GM12878 (cell line): ENCODE results near the gene LRRC3. TPM values are rescaled to one million over a fixed set of nuclear protein-coding genes. Genes with fewer than 3 reads are reported as not detected.

Experiments
- ATAC-seq: fragments of 200-7000 bp; cut with Tn5 transposase; 3 replicates; pipeline ENCODE4 v1.9.1; 2020; ENCODE audit warnings: mild to moderate bottlenecking, moderate library complexity
- BruUV-seq: library from RNA; stranded (reverse); fragments of 400-500 nt; replicated peaks from 2 replicates; lab custom pipeline; 2021; lab: Mats Ljungman, UMichigan
- CTCF ChIA-PET: fragments of 300-600 bp; sonication (Branson Sonifier 250); formaldehyde crosslinking; extraction: SDS; loops from one replicate; lab custom pipeline; 2021; ENCODE audit warnings: inconsistent platforms; lab: Yijun Ruan, JAX
- POLR2A ChIA-PET: fragments of 350-600 bp; formaldehyde crosslinking; extraction: SDS; loops from one replicate; lab custom pipeline; 2021; ENCODE audit warnings: inconsistent platforms; lab: Charles Lee
- RAD21 ChIA-PET: fragments of 300-600 bp; sonication (Branson Sonifier 250); formaldehyde crosslinking; loops from one replicate; lab custom pipeline; 2023; ENCODE audit warnings: antibody characterized with exemption; ENCODE audit not compliant: unreplicated experiment; lab: Charles Lee
- SMC1A ChIA-PET: fragments of 300-600 bp; sonication (Branson Sonifier 250); formaldehyde crosslinking; loops from one replicate; lab custom pipeline; 2023; ENCODE audit not compliant: unreplicated experiment, uncharacterized antibody; lab: Charles Lee
- DNase-seq: peaks from one replicate; pipeline ENCODE4 v3.0.0-alpha.2; 2011; ENCODE audit warnings: low read depth, low spot score
- FAIRE-seq: peaks from 3 replicates; lab custom pipeline; 2011; peaks lifted over from hg19 to GRCh38; lab: Jason Lieb, UNC
- H2AFZ ChIP-seq: 2 replicates; pipeline ENCODE4 v1.6.0; 2011; ENCODE audit warnings: low read depth, low read length, control low read depth; ENCODE audit not compliant: control insufficient read depth
- H3K27ac ChIP-seq: 2 replicates; pipeline ENCODE4 v1.5.1; 2011; ENCODE audit warnings: control low read depth; ENCODE audit not compliant: control insufficient read depth, insufficient read depth
- H3K27me3 ChIP-seq, 2 experiments: replicated peaks in 1 of 2; 2 replicates each; pipeline versions ENCODE4 v1.6.0 to v1.6.1; 2011; ENCODE audit warnings: low read length in 1 of 2; ENCODE audit not compliant: control insufficient read depth in 2 of 2, insufficient read depth in 2 of 2
- H3K36me3 ChIP-seq, 2 experiments: 2 replicates each; pipeline ENCODE4 v1.5.1; 2011; ENCODE audit warnings: low read length in 1 of 2; ENCODE audit not compliant: control insufficient read depth in 2 of 2, insufficient read depth in 2 of 2
- H3K4me1 ChIP-seq: 2 replicates; pipeline ENCODE4 v1.6.1; 2011; ENCODE audit warnings: mild to moderate bottlenecking, low read length, moderate library complexity, mixed read lengths; ENCODE audit not compliant: control insufficient read depth, insufficient read depth
- H3K4me2 ChIP-seq: 2 replicates; pipeline ENCODE4 v1.6.0; 2011; ENCODE audit warnings: control low read depth; ENCODE audit not compliant: control insufficient read depth, insufficient read depth
- H3K4me3 ChIP-seq: fragments of 200-600 bp; sonication (generic); 2 replicates; pipeline ENCODE4 v1.5.1; 2016
- H3K79me2 ChIP-seq: 2 replicates; pipeline ENCODE4 v1.6.0; 2011; ENCODE audit warnings: low read length; ENCODE audit not compliant: control insufficient read depth, insufficient read depth
- H3K9ac ChIP-seq: 2 replicates; pipeline ENCODE4 v1.8.0; 2011; ENCODE audit warnings: low read length, control low read depth, mixed read lengths; ENCODE audit not compliant: control insufficient read depth, insufficient read depth
- H3K9me3 ChIP-seq: replicated peaks from 3 replicates; pipeline ENCODE4 v1.5.1; 2011; ENCODE audit warnings: mild to moderate bottlenecking, low read length; ENCODE audit not compliant: control insufficient read depth, insufficient read depth
- H4K20me1 ChIP-seq: 2 replicates; pipeline ENCODE4 v1.6.0; 2011; ENCODE audit not compliant: control insufficient read depth, insufficient read depth
- ATF7 ChIP-seq: fragments of 450-650 bp; IDR thresholded peaks from 2 replicates; pipeline ENCODE4 v1.6.1; 2016; ENCODE audit warnings: low read depth, mild to moderate bottlenecking
- BACH1 ChIP-seq: fragments of 450-650 bp; IDR thresholded peaks from 2 replicates; pipeline ENCODE4 v1.6.1; 2017; ENCODE audit warnings: mild to moderate bottlenecking, borderline replicate concordance
- BHLHE40 ChIP-seq, 2 experiments: fragments of 450-650 bp in 1 of 2; IDR thresholded peaks; 2 replicates each; pipeline ENCODE4 v1.6.1; 2011 to 2017; ENCODE audit warnings: low read depth in 2 of 2, borderline replicate concordance in 1 of 2, improper control_type of control experiment in 1 of 2, low read length in 1 of 2, mild to moderate bottlenecking in 1 of 2
- MAX ChIP-seq: IDR thresholded peaks from 2 replicates; pipeline ENCODE4 v1.6.1; 2012; ENCODE audit warnings: low read depth, low read length, improper control_type of control experiment
- MTA3 ChIP-seq: IDR thresholded peaks from 2 replicates; pipeline ENCODE4 v1.6.1; 2012; ENCODE audit warnings: low read length, inconsistent platforms, borderline replicate concordance
- MYC ChIP-seq: IDR thresholded peaks from 2 replicates; pipeline ENCODE4 v1.6.1; 2011; ENCODE audit warnings: mild to moderate bottlenecking, low read length, moderate library complexity, inconsistent platforms; ENCODE audit not compliant: insufficient read depth, insufficient replicate concordance, insufficient read length, severe bottlenecking
- NKRF ChIP-seq: fragments of 450-650 bp; conservative IDR thresholded peaks from 2 replicates; pipeline ENCODE4 v1.6.1; 2017; ENCODE audit warnings: mild to moderate bottlenecking, moderate library complexity
- NR2F1 ChIP-seq: fragments of 450-650 bp; conservative IDR thresholded peaks from 2 replicates; pipeline ENCODE4 v1.6.1; 2017; ENCODE audit warnings: mild to moderate bottlenecking
- NRF1 ChIP-seq: conservative IDR thresholded peaks from 2 replicates; pipeline ENCODE4 v1.6.1; 2011; ENCODE audit warnings: mild to moderate bottlenecking, low read depth, low read length, improper control_type of control experiment
- PAX8 ChIP-seq: fragments of 450-650 bp; IDR thresholded peaks from 2 replicates; pipeline ENCODE4 v1.6.1; 2017; ENCODE audit warnings: mild to moderate bottlenecking, moderate library complexity
- RAD21 ChIP-seq: IDR thresholded peaks from 2 replicates; pipeline ENCODE4 v1.6.1; 2011; ENCODE audit warnings: mild to moderate bottlenecking, low read depth, low read length, moderate library complexity; ENCODE audit not compliant: insufficient read depth
- RELB ChIP-seq: fragments of 450-650 bp; IDR thresholded peaks from 2 replicates; pipeline ENCODE4 v1.6.1; 2017; ENCODE audit warnings: low read depth, mild to moderate bottlenecking, moderate library complexity
- SMAD1 ChIP-seq: fragments of 450-650 bp; IDR thresholded peaks from 2 replicates; pipeline ENCODE4 v1.6.1; 2018; ENCODE audit warnings: mild to moderate bottlenecking, low read depth; ENCODE audit not compliant: partially characterized antibody
- TARDBP ChIP-seq: IDR thresholded peaks from 2 replicates; pipeline ENCODE4 v1.6.1; 2016; ENCODE audit warnings: borderline replicate concordance
- WGBS: methylation state at CpG from one replicate; pipeline ENCODE4 v1.1.6; 2016; ENCODE audit warnings: low lambda C conversion rate; ENCODE audit not compliant: insufficient replicate concordance, insufficient coverage; ENCODE audit errors: missing lambda C conversion rate; 5-methylcytosine and 5-hydroxymethylcytosine counted together
- in situ Hi-C: fragments of 300-500 bp; cut with MboI; formaldehyde crosslinking; loops from 9 replicates; pipeline ENCODE4 v1.14.3; 2018; ENCODE audit warnings: mixed read lengths
- intact Hi-C: fragments of 100-400 bp; cut with micrococcal nuclease; formaldehyde crosslinking; loops from one replicate; pipeline ENCODE4 v1.14.2; 2022; ENCODE audit not compliant: unreplicated experiment
- polyA plus RNA-seq, 11 experiments: library from polyadenylated mRNA; depleted of rRNA in 4 of 11; unstranded in 6 of 11; stranded (reverse) in 5 of 11; fragments of >200 nt; fragmentation: Nextera tagmentation in 4 of 11; fragmentation: Illumina TruSeq in 1 of 11; extraction: Ambion mirVana in 4 of 11; extraction: Trizol in 1 of 11; gene quantifications; 1 replicate in 1 of 11; 2 replicates in 10 of 11; pipeline versions ENCODE4 v1.2.1 to v1.2.3, GENCODE V29; 2011 to 2016; ENCODE audit warnings: inconsistent platforms in 2 of 11, missing spikeins in 2 of 11, low read depth in 1 of 11
- total RNA-seq, 4 experiments: library from RNA; depleted of rRNA in 3 of 4; stranded (reverse); fragments of >200 nt in 3 of 4; fragmentation: Illumina TruSeq in 1 of 4; extraction: Trizol in 1 of 4; gene quantifications; 2 replicates each; pipeline versions ENCODE4 v1.2.1 to v1.2.3, GENCODE V29; 2013 to 2021

LRRC3 gene
- total and polyA plus RNA-seq, 10 of the 15 experiments (the other 5 are each of a cell fraction or from before 2014, with no cell fraction given): 0.02 to 0.31 (median 0.09) TPM; not detected in 1

GRCh38 chr21:44434568-44434925 is 20.8 kb upstream of the LRRC3 start:
- TF ChIP-seq MYC (no peak), SMAD1 (no peak), RAD21 (no peak), NRF1 (no peak), NKRF (no peak), BACH1 (no peak), NR2F1 (no peak), PAX8 (no peak), TARDBP (no peak), MAX (no peak), RELB (no peak), MTA3 (no peak), BHLHE40 (IDR thresholded peaks at IDR 0.05; ENCODE audit: borderline replicate concordance in 1 of 2, low read depth in 2 of 2, low read length in 1 of 2) (no peak), ATF7 (no peak)
- no peak for FAIRE-seq
- Histone ChIP-seq H2AFZ (no peak overlapping the region), H3K9ac (no peak overlapping the region), H3K4me2 (no peak overlapping the region), H3K9me3 (no peaks in the 10 kb centered on the region), H3K27me3 (no peaks in the 10 kb centered on the region), H4K20me1 (no peaks in the 10 kb centered on the region), H3K4me1 (no peaks in the 10 kb centered on the region), H3K4me3 (no peak overlapping the region), H3K36me3 (no peaks in the 10 kb centered on the region), H3K27ac (no peak overlapping the region), H3K79me2 (no peaks in the 10 kb centered on the region)
- POLR2A ChIA-PET: no interaction called here
- CTCF ChIA-PET: no interaction called here
- no TSS peak for BruUV-seq
- no peak for DNase-seq
- no peak for ATAC-seq
- in situ Hi-C loops: no loop called here
- intact Hi-C loops: no loop called here
- SMC1A ChIA-PET: no interaction called here
- RAD21 ChIA-PET: no interaction called here
- 26% methylated on average over 11 of the region's 13 CpGs for WGBS
